ENCODE data around the gene NANOS1.
A peak's percentile ranks its signal among the peaks of the same experiment; 100 is the strongest.

Gene NANOS1, protein sequence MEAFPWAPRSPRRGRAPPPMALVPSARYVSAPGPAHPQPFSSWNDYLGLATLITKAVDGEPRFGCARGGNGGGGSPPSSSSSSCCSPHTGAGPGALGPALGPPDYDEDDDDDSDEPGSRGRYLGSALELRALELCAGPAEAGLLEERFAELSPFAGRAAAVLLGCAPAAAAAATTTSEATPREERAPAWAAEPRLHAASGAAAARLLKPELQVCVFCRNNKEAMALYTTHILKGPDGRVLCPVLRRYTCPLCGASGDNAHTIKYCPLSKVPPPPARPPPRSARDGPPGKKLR

DNA sequence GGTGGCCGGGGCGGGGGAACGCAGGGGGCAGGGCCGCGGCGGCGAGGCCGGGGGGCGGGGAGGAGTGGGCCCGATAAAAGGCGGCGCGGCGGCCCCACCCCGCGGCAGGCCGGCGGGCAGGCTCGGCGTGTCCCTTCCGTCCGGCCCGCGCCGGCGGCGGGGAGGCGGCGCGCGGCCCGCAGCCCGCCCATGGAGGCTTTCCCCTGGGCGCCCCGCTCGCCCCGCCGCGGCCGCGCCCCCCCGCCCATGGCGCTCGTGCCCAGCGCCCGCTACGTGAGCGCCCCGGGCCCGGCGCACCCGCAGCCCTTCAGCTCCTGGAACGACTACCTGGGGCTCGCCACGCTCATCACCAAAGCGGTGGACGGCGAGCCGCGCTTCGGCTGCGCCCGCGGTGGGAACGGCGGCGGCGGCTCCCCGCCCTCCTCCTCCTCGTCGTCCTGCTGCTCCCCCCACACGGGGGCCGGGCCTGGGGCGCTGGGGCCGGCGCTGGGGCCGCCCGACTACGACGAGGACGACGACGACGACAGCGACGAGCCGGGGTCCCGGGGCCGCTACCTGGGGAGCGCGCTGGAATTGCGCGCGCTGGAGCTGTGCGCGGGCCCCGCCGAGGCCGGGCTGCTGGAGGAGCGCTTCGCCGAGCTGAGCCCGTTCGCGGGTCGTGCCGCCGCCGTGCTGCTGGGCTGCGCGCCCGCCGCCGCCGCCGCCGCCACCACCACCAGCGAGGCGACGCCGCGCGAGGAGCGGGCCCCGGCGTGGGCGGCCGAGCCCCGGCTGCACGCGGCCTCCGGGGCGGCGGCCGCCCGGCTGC lies at the start of gene NANOS1:
Gene NANOS1, plus strand, starts transcription at position 102 of the 808 bp plus-strand sequence. Its CDS starts 88 bp downstream, at position 190.
- no peak for DNase-seq

DNA sequence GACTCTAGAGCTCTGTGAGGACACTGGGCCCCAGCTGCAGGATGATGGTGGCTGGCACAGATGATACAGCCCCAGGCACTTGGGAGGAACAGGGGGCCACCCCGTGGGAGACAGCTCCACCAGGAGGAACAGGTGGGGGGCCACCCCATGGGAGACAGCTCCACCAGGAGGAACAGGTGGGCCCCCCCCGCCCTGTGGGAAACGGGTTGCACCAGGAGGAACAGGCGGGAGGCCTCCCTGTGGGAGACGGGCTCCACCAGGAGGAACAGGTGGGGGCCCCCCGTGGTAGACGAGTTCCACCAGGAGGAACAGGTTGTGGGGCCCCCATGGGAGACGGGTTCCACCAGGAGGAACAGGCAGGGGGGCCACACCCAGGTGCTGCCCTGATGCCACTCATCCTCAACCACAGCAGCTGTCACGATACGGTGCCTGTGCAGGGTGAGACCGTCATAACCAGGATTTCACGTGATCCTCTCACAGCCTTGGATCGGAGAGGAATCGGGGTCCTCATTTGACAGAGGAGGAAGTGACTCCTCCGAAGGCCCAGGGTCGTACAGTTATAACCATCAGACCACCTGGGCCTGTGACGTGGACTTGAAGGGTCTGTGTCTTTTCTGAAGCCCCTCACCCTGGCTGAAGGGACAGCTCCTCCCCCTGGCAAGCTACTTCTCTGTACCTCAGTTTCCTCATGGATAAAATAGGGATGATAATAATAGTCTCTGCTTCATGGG lies 49.2 kb upstream of the NANOS1 start:
- no peak for DNase-seq

DNA sequence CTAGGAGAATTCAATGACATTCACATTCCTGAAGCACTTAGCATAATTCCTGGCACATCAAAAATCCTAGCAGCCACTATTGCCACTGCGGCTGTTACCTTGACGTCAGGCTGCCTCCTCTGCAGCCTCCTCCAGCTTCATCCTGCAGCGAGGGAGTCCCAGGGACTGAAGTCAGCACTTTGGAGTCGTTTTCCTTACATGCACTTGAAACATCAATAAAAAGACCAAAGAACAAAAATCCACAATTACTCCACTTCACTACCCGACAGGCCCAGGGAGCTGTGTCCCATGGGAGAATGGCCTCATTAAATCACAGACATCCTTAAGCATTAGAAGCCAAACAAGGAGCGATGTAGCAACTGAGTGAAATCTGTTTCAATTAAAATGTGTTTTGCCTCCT lies 48.6 kb upstream of the NANOS1 start:
- peak in 1 of 2 experiments; percentile 8 for DNase-seq

DNA sequence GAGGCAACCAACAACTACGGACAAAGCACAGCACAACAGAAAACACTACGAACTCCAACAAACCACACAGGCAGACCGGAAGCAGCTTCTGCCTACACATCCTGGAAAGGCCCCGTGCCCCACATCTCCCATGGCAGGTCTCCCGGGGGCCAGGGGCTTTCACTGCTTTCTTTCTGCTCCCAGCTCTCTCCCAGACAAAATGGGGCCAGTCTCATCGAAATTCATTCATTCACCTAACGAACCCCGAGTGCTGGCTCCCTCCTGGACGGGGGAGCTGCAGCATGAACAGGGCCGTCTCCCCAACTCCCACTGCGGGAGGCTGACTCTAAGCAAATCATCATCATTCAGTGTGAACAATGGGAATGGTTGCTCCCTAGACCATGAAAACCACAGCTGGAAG lies 47.6 kb upstream of the NANOS1 start:
- DNase-seq, result no peak

DNA sequence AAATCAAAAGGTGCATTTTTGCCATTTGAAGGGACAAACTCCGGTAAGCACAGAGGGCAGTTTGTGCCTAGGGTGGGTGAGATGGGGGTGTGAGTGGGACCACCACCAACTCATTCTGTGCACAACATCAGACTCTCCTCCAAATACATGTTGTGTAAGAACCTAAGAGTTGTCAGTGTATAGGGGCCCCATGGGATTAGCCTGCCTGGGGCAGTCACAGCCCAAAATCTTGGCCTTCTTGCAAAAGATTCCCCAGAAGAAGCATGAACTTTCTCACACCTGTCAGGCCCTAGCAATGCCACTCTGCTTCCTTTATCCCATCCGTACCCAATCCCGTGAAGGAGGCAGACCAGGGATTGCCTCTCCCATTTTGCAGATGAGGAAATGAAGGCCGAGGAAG lies 47.1 kb upstream of the NANOS1 start:
- no peak for DNase-seq

DNA sequence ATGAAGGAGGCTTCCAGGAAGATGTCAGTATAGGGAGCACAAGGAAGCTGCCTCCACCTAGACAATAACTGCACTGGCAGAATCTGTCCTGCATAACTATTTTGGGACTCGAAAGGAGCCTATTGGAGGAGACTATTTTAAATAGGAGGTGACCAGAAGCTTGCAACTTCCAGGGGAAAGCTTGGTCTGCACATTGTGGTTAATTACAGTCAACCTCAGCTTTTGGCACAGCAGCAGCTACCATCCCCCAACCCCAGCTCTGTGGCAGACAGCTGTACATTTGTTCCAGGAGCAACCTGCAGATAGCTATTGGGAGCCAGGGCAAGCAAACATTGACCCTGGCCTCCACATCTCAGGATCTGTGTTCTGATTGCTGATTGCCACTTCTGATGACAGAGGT lies 46.3 kb upstream of the NANOS1 start:
- no peak for DNase-seq

DNA sequence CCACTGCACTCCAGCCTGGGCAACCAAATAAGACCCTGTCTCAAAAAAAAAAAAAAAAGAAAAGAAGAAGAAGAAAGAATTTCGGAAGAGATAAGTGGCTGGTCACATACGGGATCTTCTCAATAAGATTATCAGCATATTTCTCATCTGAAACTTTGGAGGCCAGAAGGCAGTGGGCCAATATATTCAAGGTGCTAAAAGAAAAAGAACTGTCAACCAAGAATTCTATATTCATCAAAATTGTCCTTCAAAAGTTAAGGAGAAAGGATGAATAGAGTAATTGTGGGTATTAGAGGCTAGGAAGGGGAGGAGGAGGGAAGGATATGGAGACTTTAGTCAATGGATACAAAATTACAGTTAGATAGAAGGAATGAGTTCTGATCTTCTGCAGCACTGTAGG lies 43.9 kb upstream of the NANOS1 start:
- DNase-seq, result no peak

DNA sequence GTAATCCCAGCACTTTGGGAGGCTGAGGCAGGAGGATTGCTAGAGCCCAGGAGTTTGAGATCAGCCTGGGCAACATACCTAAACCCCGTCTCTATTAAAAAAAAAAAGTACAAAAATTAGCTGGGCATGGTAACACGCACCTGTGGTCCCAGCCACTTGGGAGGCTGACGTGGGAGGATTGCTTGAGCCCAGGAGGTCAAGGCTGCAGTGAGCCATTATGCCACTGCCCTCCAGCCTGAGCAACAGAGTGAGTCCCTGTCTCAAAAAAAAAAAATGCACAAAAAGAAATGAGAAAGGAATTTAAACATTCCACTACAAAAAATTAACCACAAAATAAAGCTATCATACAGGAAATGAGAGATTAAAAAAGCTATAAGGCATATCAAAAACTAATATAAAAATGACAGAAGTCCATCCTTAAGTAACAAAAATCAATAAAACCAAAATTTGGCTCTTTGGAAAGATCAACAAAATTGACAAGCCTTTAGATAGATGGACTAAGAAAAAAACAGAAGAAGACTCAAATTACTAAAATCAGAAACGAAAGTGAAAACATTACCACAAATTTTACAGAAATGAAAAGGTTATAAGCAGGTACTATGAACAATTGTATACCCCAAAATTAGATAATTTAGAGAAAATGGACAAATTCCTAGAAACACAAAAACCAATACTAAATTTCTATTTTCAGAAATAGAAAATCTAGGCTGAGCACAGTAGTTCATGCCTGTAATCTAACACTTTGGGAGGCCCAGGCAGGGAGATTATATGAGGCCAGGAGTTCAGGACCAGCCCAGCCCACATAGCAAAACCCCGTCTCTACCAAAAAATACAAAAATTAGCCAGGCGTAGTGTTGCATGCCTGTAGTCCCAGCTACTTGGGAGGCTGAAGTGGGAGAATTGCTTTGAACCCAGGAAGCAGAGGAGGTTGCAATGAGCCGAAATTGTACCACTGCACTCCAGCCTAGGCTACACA lies 42.4 kb upstream of the NANOS1 start:
- no peak for DNase-seq

DNA sequence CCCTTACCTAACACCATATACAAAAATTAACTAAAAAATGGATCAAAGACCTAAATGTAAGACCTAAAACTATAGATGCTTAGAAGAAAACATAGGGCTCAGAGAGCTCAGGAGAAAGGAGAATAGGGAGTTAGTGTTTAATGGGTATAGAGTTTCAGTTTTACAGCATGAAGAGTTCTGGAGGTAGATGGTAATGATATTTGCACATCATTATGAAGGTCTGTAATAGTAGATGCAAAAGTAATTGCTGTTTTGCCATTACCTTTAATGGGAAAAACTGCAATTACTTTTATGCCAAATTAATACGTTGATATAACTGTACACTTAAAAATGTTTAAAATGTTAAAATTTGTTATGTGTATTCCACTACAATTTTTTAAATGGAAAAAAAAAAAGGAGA lies 39.2 kb upstream of the NANOS1 start:
- DNase-seq, result no peak

DNA sequence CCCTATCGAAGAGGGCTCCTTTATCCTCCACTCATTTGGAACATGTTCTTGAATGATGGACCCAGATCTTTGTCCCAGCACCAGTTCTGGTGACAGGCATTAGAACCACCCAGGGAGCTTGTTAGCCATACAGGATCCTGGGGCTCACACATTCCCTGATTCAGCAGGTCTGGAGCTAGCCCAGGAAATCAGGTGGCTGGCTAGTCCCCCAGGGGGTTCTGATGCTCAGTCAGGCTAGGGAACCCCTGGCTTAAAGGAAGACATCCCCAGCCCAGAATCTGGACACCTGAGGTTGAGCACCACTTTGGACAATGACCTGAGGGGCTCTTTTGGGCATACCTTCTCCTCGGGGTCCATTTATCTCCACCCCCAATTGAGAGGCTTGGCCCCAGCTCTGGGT lies 37.0 kb upstream of the NANOS1 start:
- no peak for DNase-seq

DNA sequence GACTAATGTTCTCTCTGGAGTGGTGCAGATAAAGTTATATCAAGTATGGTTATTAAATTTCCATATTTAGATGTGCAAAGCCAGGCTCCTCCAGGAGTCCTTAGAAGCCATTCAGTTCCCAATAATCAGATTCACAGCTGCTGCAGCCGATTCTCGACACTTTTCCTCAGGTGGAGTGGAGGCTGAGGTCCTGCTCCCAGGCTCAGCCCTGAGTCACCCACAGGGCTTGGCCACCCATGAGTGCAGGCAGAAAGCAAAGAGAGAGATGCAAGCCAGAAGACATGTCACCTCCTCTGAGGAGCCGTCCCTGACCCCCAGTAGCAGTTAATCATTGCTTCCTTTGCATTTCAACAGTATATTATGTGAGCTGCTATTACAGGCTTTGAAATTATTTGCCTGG lies 36.3 kb upstream of the NANOS1 start:
- no peak for DNase-seq

DNA sequence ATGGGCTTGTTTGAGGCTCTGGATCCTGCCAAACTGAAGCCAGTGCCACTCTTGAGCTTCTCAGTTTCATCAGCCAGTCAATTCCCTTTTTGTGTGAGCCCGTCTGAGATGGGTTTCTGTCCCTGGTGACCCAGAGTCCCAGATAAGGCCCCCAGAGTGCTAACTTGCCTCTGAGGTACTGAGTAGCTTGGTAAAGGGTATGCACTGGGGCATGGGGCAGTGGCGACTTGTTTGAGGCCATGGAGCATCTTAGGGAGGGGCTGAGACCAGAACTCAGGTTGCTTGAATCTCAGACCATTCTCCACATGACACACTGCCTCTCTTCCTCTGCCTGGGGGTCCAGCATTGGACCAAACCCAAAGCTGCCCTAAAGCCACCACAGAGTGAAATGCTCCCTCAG lies 35.2 kb upstream of the NANOS1 start:
- DNase-seq, result no peak

DNA sequence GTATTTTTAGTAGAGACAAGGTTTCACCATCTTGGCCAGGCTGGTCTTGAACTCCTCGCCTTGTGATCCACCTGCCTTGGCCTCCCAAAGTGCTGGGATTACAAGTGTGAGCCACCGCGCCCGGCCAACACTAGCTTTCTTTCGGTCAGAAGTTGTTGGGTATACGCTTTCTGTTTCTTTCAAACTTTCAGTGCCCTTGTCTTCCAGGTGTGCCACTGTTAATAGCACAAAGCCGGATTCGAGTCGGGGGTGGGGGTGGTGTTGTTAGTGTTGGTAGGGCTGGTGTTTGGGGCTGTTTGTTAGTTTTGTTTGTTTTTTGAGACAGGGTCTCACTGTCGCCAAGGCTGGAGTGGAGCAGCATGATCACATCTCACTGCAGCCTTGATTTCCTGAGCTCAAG lies 33.8 kb upstream of the NANOS1 start:
- DNase-seq, result no peak

DNA sequence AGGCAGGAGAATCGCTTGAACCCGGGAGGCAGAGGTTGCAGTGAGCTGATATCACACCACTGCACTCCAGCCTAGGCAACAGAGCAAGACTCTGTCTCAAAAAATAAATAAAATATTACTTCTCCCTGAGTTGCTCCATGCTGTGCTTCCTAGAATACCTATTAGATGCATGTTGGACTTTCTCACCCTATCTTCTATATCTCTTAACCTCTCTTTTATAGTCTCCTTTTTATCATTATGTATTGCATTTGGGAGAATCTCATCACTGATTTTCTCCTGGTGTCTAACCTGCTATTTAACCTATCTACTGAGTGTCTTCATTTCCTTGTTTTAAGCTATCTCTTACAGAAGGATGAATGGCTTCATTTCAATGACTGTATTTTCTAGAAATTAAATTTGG lies 32.1 kb upstream of the NANOS1 start:
- no peak for DNase-seq

DNA sequence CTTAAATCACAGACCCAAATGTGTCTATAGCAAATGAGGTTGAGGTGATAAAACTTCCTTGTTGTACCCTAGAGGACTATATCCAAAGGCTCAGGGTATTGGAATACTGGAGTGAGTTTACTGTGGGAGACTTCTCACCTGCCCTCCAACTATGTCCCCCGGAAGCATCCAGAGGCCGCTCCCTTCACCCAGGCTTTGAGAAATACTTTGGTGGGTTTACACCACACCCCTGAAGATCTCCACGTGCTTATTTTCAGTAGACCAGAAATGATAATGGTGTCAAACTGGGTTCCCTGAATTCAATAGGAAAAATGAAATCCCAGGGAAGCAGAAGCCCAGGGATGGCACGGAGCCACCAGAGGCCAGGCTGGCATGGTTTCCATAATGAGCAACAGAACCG lies 31.3 kb upstream of the NANOS1 start:
- DNase-seq, result no peak

DNA sequence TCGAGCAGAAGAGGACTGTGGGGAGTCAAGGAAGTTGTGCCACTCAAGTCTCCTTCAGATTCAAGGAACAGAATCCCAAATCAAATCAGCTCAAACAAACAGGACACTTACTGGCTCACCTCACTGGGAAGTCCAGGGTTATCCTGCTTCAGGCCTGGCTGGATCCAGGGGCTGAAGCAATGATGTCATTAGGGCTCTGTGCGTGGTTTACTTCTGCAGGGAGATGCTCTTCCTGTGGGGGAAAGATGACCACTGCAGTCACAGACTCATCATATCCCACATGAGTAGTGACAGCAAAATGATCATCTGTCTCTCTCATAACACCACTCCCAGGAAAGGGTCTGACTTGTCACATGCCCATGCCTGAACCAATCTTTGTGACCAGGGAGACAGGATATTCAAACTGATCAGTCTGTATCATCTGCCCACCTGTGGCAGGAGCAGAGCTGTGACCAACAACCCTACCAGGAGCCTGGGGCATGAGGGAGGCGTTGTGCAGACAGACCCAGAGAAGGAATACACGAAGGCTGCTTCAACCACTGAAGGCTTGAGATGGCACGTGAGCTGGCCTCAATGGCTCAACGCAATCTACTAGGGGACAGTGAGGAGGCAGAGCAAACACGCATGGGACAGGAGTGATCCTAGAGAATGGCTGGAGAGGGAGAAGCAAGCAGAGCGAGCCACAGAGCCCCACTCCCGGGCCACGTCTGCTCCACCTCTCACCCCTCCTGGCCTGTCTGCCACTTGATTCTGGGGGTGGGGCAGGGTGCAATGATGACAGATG lies 27.6 kb upstream of the NANOS1 start:
- no peak for DNase-seq

DNA sequence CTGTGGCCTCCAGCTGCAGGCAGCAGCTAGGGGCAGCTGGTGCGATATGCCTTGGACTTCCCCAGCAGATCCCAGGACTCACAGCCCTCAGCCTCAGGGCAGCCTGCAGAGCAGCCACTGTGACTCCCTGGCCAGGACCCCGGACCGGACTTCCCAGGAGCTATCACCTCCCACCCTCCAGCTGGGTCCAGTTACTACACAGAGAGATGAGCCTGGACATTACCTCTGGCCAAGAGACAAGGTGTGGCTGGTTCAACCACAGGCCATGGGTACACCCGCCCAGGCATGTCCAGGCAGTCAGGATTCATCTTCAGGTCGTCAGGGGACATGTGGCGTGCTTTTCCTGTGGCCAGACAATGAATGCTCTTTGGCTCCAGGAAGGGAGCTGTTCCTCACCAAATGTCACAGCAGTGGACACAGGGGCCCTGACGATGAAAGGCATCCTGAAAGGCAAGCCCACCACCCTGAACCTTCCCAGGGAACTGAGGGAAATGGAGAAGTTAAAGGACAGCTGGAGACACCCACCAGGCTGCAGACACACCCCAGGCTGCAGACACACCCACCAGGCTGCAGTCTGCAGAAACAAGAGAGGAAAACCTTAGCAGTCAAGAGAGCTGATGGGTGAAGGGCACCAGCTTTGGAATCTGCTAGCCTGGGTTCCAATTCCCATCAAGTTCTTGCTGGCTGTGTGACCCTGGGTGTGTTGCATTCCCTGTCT lies 25.8 kb upstream of the NANOS1 start:
- DNase-seq, result no peak

DNA sequence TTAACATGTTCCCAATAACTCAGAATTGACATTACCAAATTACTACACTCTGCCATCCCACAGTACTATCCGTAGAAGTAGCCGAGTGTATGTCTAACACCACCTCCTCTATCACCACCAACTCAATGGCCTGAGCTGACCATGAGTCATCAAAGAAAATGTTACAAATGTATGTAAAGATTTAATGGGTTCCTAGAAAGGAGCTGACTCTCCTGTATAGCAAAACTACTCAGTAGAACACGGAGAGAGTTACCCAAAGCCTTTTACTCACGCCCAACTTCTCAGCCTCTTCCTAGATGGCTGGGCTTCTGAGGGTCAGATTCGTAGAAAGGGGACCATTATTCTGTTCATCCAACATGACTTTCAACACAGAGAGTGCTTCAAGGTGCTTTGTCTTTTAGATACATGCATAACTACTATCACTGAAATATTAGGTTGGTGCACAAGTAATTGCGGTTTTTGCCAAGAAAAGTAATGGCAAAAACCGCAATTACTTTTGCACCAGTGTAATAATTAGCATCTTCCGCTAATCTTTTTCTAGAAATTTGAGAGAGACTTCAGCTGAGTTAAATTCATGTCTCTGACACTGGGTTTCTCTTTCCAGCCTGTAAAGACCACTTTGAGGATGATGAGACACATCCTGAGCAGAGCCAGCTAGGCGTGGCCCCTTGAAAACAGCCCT lies 24.0 kb upstream of the NANOS1 start:
- no peak for DNase-seq

DNA sequence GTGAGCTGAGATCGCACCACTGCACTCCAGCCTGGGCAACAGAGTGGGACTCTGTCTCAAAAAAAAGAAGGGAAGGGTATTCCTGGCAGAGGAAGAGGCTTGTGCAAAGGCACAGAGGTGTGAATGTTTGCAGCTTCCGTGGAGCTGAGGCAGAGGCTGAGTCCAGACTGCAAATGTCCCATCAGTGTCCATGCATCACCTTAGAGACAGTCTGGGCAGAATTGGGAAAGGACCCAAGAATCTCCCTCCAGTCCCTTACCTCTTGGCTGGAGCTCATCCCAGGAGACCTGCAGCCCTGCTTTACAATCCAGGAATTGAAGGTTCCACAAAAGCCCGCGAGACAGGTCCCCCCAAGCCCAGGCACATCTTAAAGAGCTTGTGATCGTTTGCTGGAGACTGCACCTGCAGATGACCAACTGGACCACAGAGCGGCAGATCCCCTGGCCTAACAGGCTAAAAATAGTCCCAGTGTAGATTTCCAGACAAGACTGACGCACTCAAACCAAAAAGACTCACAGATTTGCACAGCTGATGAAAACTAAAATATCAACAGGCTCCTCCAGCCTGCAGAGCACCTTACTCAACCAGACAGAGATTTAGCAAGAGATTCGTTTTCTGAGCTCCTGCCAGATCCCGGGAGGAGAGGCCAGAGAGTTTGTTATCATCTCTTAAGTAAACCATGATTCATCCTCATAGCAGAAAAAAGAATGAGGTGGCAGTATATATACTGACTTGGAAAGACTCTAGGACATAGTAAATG lies 22.9 kb upstream of the NANOS1 start:
- no peak for DNase-seq

DNA sequence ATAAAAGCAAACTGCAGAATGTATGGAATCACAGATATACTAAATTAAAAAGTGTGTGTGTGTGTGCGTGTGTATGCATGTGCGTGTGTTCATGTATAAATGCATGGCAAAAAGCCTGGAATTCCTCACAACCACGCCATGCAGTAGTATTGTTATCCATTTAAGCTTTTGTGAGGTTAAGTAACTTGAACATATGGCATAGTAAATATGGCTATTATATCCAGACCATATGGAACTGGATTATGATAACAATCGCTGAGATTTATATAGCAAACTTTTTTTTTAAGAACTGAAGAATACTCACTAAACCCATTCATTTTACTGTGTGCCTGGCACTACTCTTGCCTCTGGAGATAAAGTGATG lies 22.3 kb upstream of the NANOS1 start:
- DNase-seq, result no peak

Data from NCI-H187 (cell line).